Endothelial cell (in vitro differentiated cells): Measurements from ENCODE around the gene OSBPL10. TPM values are rescaled to one million over a fixed set of nuclear protein-coding genes. Genes with fewer than 3 reads are reported as not detected.

Experiments used
- DNase-seq: peaks from one replicate; pipeline ENCODE4 v3.0.0; 2021; ENCODE audit warnings: low spot score
- H3K27ac Mint-ChIP-seq: one replicate; pipeline ENCODE4 v1.8.0; 2021; ENCODE audit warnings: mixed read lengths, inconsistent platforms; ENCODE audit not compliant: unreplicated experiment
- H3K27me3 Mint-ChIP-seq: one replicate; pipeline ENCODE4 v1.8.0; 2021; ENCODE audit warnings: mild to moderate bottlenecking, moderate library complexity, mixed read lengths, inconsistent platforms; ENCODE audit not compliant: unreplicated experiment
- H3K36me3 Mint-ChIP-seq: one replicate; pipeline ENCODE4 v1.8.0; 2021; ENCODE audit warnings: mild to moderate bottlenecking, low read depth, mixed read lengths, inconsistent platforms; ENCODE audit not compliant: unreplicated experiment
- H3K4me1 Mint-ChIP-seq: one replicate; pipeline ENCODE4 v1.8.0; 2021; ENCODE audit warnings: mild to moderate bottlenecking, mixed read lengths, inconsistent platforms; ENCODE audit not compliant: unreplicated experiment
- H3K4me3 Mint-ChIP-seq: one replicate; pipeline ENCODE4 v1.8.0; 2021; ENCODE audit warnings: mild to moderate bottlenecking, mixed read lengths, inconsistent platforms; ENCODE audit not compliant: unreplicated experiment
- H3K9me3 Mint-ChIP-seq: one replicate; pipeline ENCODE4 v1.8.0; 2021; ENCODE audit warnings: mixed read lengths, inconsistent platforms; ENCODE audit not compliant: unreplicated experiment
- total RNA-seq: library from RNA; stranded (reverse); fragmentation: NEBNext Ultra II Directional; extraction: Animal tissue kit (Norgen Biotek cat#: 25700); gene quantifications from one replicate; pipeline ENCODE4 v1.2.1, GENCODE V29; 2021; ENCODE audit not compliant: unreplicated experiment
- TF ChIP-seq, protein P1 (sequence below): fragments of 200-600 bp; sonication (generic); IDR thresholded peaks from one replicate; pipeline ENCODE4 v1.5.0; 2021; ENCODE audit warnings: antibody characterized with exemption; ENCODE audit not compliant: unreplicated experiment

OSBPL10 gene
- total RNA-seq, 1 donor from 2014 or later: 61.0 TPM

DNA sequence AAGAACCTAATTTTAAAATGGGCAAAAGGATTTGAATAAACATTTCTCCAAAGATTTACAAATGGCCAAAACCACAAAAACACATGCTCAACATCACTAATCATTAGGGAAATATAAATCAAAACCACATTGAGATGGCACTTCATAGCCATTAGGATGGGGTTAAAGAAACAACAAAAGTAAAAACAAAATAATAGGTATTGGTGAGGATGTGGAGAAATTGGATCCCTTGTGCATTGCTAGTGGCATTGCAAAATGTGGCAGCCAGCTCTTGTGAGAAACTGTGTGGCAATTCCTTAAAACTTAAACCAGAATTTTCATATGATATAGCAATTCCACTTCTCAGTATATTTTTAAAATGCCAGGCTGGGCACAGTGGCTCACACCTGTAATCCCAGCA, 321.8 kb downstream of the OSBPL10 start:
- Mint-ChIP-seq H3K27ac (no peak overlapping the region), H3K27me3 (peaks cover 4% of the 10 kb centered on the region), H3K4me3 (no peak overlapping the region), H3K9me3 (no peaks in the 10 kb centered on the region), H3K36me3 (peaks cover 26% of the 10 kb centered on the region), H3K4me1 (peaks cover 25% of the 10 kb centered on the region)
- TF ChIP-seq, protein P1, sequence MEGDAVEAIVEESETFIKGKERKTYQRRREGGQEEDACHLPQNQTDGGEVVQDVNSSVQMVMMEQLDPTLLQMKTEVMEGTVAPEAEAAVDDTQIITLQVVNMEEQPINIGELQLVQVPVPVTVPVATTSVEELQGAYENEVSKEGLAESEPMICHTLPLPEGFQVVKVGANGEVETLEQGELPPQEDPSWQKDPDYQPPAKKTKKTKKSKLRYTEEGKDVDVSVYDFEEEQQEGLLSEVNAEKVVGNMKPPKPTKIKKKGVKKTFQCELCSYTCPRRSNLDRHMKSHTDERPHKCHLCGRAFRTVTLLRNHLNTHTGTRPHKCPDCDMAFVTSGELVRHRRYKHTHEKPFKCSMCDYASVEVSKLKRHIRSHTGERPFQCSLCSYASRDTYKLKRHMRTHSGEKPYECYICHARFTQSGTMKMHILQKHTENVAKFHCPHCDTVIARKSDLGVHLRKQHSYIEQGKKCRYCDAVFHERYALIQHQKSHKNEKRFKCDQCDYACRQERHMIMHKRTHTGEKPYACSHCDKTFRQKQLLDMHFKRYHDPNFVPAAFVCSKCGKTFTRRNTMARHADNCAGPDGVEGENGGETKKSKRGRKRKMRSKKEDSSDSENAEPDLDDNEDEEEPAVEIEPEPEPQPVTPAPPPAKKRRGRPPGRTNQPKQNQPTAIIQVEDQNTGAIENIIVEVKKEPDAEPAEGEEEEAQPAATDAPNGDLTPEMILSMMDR: no peak
- no peak for DNase-seq

- H3K4me3 Mint-ChIP-seq: no peak overlapping the region
- H3K27ac Mint-ChIP-seq: no peak overlapping the region
- peaks cover 5% of the 10 kb centered on the region for H3K9me3 Mint-ChIP-seq
- no peak for DNase-seq
- TF ChIP-seq, protein P1: no peak
- H3K27me3 Mint-ChIP-seq: no peaks in the 10 kb centered on the region
- no peaks in the 10 kb centered on the region for H3K4me1 Mint-ChIP-seq
- peaks cover 33% of the 10 kb centered on the region for H3K36me3 Mint-ChIP-seq
Measured at GRCh38 chr3:31654998-31655397, 326.1 kb downstream of the OSBPL10 start.

DNA sequence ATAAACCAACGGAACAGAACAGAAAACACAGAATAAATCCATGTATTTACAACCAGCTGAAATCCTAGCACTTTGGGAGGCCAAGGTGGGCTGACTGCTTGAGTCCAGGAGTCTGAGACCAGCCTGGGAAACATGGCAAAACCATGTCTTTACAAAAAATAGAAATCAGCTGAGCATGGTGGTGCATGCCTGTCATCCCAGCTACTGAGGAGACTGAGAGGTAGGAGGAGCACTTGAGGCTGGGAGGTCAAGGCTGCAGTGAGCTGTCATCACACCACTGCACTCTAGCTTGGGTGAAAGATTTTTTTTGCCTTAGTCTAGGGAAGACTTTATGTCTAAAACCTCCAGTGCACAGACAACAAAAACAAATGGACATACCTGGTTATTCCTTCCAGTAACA, 327.6 kb downstream of the OSBPL10 start:
- Mint-ChIP-seq H3K36me3 (peaks cover 43% of the 10 kb centered on the region), H3K4me1 (no peaks in the 10 kb centered on the region), H3K9me3 (peaks cover 5% of the 10 kb centered on the region), H3K4me3 (peak overlapping the region; percentile 12), H3K27me3 (peaks cover 2% of the 10 kb centered on the region), H3K27ac (no peak overlapping the region)
- TF ChIP-seq, protein P1: no peak
- DNase-seq: no peak

DNA sequence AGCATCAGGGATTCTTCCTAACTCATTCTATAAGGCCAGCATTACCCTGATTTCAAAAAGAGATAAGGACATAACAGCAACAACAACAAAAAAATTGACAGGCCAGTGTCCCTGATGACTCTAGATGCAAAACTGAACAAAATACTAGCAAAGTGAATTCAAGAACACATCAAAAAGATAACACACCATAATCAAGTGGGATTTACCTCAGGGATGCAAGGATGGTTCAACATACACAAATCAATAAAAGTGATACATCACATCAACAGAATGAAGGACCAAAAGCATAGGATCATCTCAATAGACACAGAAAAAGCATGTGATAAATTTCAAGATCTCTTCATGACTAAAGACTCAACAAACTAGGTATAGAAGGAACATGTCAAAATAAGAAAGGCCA, 328.8 kb downstream of the OSBPL10 start:
- TF ChIP-seq, protein P1: no peak
- Mint-ChIP-seq H3K36me3 (peaks cover 52% of the 10 kb centered on the region), H3K4me1 (peaks cover 3% of the 10 kb centered on the region), H3K4me3 (no peak overlapping the region), H3K27me3 (peaks cover 2% of the 10 kb centered on the region), H3K27ac (no peak overlapping the region), H3K9me3 (peaks cover 5% of the 10 kb centered on the region)
- DNase-seq: no peak

DNA sequence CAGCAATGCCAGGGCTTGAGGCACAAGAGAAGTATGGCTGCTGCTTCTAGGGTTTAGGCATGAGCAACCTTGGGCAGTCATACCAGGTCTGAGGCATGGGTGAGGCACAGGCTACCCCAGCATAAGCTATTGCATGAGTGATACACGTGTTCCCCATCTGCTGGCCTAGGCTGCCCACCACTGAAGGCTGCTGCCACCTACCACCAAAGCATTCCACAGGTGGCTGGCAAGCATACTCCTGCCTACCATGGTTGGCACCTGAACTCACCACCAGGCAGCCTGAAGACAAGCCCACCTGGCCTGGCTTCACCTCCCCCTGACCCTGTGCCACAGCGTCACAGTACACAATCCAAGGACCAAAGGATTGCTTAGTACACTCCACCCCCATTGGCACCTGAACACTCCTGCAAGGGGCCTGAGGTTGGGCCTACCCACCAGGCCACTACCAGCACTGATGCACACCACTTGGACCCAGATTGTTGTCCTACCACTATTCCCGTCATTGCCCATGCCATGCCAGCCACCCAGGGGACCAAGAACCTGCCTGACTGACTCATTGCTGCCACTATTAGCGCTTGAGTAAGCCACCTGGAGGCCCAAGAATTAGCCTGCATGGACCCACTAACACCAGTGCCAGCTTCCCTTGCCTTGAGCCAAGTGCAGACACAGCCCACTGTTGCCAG, 332.6 kb downstream of the OSBPL10 start:
- H3K36me3 Mint-ChIP-seq: peaks cover 50% of the 10 kb centered on the region
- H3K27me3 Mint-ChIP-seq: peaks cover 2% of the 10 kb centered on the region
- TF ChIP-seq, protein P1: no peak
- no peak for DNase-seq
- H3K27ac Mint-ChIP-seq: no peak overlapping the region
- H3K4me3 Mint-ChIP-seq: no peak overlapping the region
- peaks cover 3% of the 10 kb centered on the region for H3K4me1 Mint-ChIP-seq
- H3K9me3 Mint-ChIP-seq: peaks cover 5% of the 10 kb centered on the region
